HEK293 (cell line): ENCODE results near the gene TMEM141.

Experiments
- CTCF ChIA-PET: fragments of 350-600 bp; formaldehyde crosslinking; extraction: SDS; loops from one replicate; lab custom pipeline; 2021; ENCODE audit warnings: antibody characterized with exemption; lab: Yijun Ruan, JAX
- POLR2A ChIA-PET: fragments of 300-600 bp; formaldehyde crosslinking; extraction: SDS; loops from one replicate; lab custom pipeline; 2020; ENCODE audit warnings: antibody characterized with exemption, inconsistent platforms; lab: Yijun Ruan, JAX
- H3K27ac ChIP-seq: fragments of 200-500 bp; sonication (Bioruptor generic); 2 replicates; pipeline ENCODE4 v1.5.1; 2014; ENCODE audit warnings: low read depth, low read length, control low read depth, inconsistent platforms; ENCODE audit errors: extremely low read depth
- H3K36me3 ChIP-seq, 2 experiments: fragments of 200-500 bp in 1 of 2; sonication (Bioruptor generic) in 1 of 2; 1 replicate in 1 of 2; 2 replicates in 1 of 2; pipeline ENCODE4 v1.5.1; 2014 to 2017; ENCODE audit warnings: inconsistent platforms in 2 of 2, low read length in 2 of 2; ENCODE audit not compliant: control insufficient read depth in 2 of 2, insufficient read depth in 1 of 2
- H3K4me1 ChIP-seq: fragments of 200-500 bp; sonication (Bioruptor generic); 2 replicates; pipeline ENCODE4 v1.5.1; 2014; ENCODE audit warnings: mild to moderate bottlenecking, low read length, inconsistent platforms; ENCODE audit not compliant: control insufficient read depth, insufficient read depth
- H3K4me3 ChIP-seq: 2 replicates; pipeline ENCODE4 v1.5.1; 2011; ENCODE audit warnings: low read depth, mild to moderate bottlenecking, control low read depth, low read length, moderate library complexity
- H3K9me3 ChIP-seq: fragments of 200-500 bp; sonication (Bioruptor generic); 2 replicates; pipeline ENCODE4 v1.5.1; 2014; ENCODE audit warnings: low read depth, low read length, inconsistent platforms; ENCODE audit not compliant: control insufficient read depth, insufficient read depth
- ATF2 ChIP-seq: fragments of 450-650 bp; formaldehyde crosslinking; IDR thresholded peaks from 2 replicates; pipeline ENCODE4 v1.5.1; 2016; ENCODE audit warnings: missing biosample characterization, missing genetic modification characterization, low read depth
- HIC1 ChIP-seq: fragments of 450-650 bp; formaldehyde crosslinking; IDR thresholded peaks from 2 replicates; pipeline ENCODE4 v1.5.1; 2016; ENCODE audit warnings: missing biosample characterization, missing genetic modification characterization
- HOXD13 ChIP-seq: sonication (generic); formaldehyde crosslinking; IDR thresholded peaks from 2 replicates; pipeline ENCODE4 v1.8.0; 2022; ENCODE audit warnings: missing genetic modification reagents, borderline replicate concordance
- INSM2 ChIP-seq: fragments of 450-650 bp; formaldehyde crosslinking; IDR thresholded peaks from 2 replicates; pipeline ENCODE4 v1.5.1; 2016; ENCODE audit warnings: missing biosample characterization, missing genetic modification characterization
- KLF1 ChIP-seq: fragments of 450-650 bp; formaldehyde crosslinking; IDR thresholded peaks from 2 replicates; pipeline ENCODE4 v1.5.1; 2016; ENCODE audit warnings: missing biosample characterization, missing genetic modification characterization
- KLF10 ChIP-seq: fragments of 450-650 bp; IDR thresholded peaks from 2 replicates; pipeline ENCODE4 v1.5.1; 2018; ENCODE audit warnings: missing biosample characterization, mild to moderate bottlenecking, missing genetic modification characterization
- KLF7 ChIP-seq: fragments of 450-650 bp; formaldehyde crosslinking; IDR thresholded peaks from 2 replicates; pipeline ENCODE4 v1.5.1; 2016; ENCODE audit warnings: missing biosample characterization, missing genetic modification characterization, borderline replicate concordance
- KLF8 ChIP-seq: fragments of 450-650 bp; formaldehyde crosslinking; IDR thresholded peaks from 2 replicates; pipeline ENCODE4 v1.5.1; 2016; ENCODE audit warnings: missing biosample characterization, missing genetic modification characterization
- KLF9 ChIP-seq: fragments of 450-650 bp; formaldehyde crosslinking; IDR thresholded peaks from 2 replicates; pipeline ENCODE4 v1.5.1; 2016; ENCODE audit warnings: missing biosample characterization, missing genetic modification characterization, low read depth
- MZF1 ChIP-seq: fragments of 450-650 bp; formaldehyde crosslinking; IDR thresholded peaks from 2 replicates; pipeline ENCODE4 v1.5.1; 2017; ENCODE audit warnings: missing biosample characterization, missing genetic modification characterization, borderline replicate concordance
- SP2 ChIP-seq: fragments of 450-650 bp; formaldehyde crosslinking; IDR thresholded peaks from 2 replicates; pipeline ENCODE4 v1.5.1; 2016; ENCODE audit warnings: missing biosample characterization, missing genetic modification characterization
- ZFHX2 ChIP-seq: fragments of 450-650 bp; formaldehyde crosslinking; conservative IDR thresholded peaks from 2 replicates; pipeline ENCODE4 v1.5.1; 2016; ENCODE audit warnings: missing biosample characterization, missing genetic modification characterization
- ZIC2 ChIP-seq: fragments of 450-650 bp; formaldehyde crosslinking; IDR thresholded peaks from 2 replicates; pipeline ENCODE4 v1.5.1; 2016; ENCODE audit warnings: missing biosample characterization, missing genetic modification characterization
- ZNF112 ChIP-seq: fragments of 450-650 bp; formaldehyde crosslinking; IDR thresholded peaks from 2 replicates; pipeline ENCODE4 v1.5.0; 2017; ENCODE audit warnings: missing biosample characterization, missing genetic modification characterization
- ZNF169 ChIP-seq: fragments of 450-650 bp; formaldehyde crosslinking; IDR thresholded peaks from 2 replicates; pipeline ENCODE4 v1.5.1; 2016; ENCODE audit warnings: missing biosample characterization, missing genetic modification characterization
- ZNF366 ChIP-seq: fragments of 450-650 bp; formaldehyde crosslinking; conservative IDR thresholded peaks from 2 replicates; pipeline ENCODE4 v1.5.1; 2016; ENCODE audit warnings: missing biosample characterization, missing genetic modification characterization
- ZNF501 ChIP-seq: fragments of 450-650 bp; formaldehyde crosslinking; IDR thresholded peaks from 2 replicates; pipeline ENCODE4 v1.5.1; 2016; ENCODE audit warnings: missing biosample characterization, missing genetic modification characterization
- ZNF580 ChIP-seq: fragments of 450-650 bp; formaldehyde crosslinking; IDR thresholded peaks from 2 replicates; pipeline ENCODE4 v1.5.1; 2016; ENCODE audit warnings: missing biosample characterization, missing genetic modification characterization
- ZNF610 ChIP-seq: fragments of 450-650 bp; formaldehyde crosslinking; IDR thresholded peaks from 2 replicates; pipeline ENCODE4 v1.5.1; 2016; ENCODE audit warnings: missing biosample characterization, missing genetic modification characterization, borderline replicate concordance
- ZNF654 ChIP-seq: fragments of 450-650 bp; formaldehyde crosslinking; IDR thresholded peaks from 2 replicates; pipeline ENCODE4 v1.5.1; 2016; ENCODE audit warnings: low read depth, missing biosample characterization, missing genetic modification characterization
- ZNF704 ChIP-seq: fragments of 450-650 bp; formaldehyde crosslinking; IDR thresholded peaks from 2 replicates; pipeline ENCODE4 v1.5.1; 2016; ENCODE audit warnings: missing biosample characterization, missing genetic modification characterization
- ZNF76 ChIP-seq: fragments of 450-650 bp; formaldehyde crosslinking; IDR thresholded peaks from 2 replicates; pipeline ENCODE4; 2016; ENCODE audit warnings: low read depth, missing biosample characterization, missing genetic modification characterization, borderline replicate concordance
- ZSCAN30 ChIP-seq: fragments of 450-650 bp; IDR thresholded peaks from 2 replicates; pipeline ENCODE4 v1.5.1; 2018; ENCODE audit warnings: missing biosample characterization, mild to moderate bottlenecking, missing genetic modification characterization, moderate library complexity

The TMEM141 gene

GRCh38 chr9:136792321-136793085 is 1.4 kb downstream of the TMEM141 start:
- peaks cover 10% of the 10 kb centered on the region for H3K4me1 ChIP-seq
- H3K36me3 ChIP-seq, result peaks cover 0 to 21% of the 10 kb centered on the region in 2 experiments; a peak in 1 of 3 replicates
- TF ChIP-seq HIC1 (tag by site-specific recombination) (0 out of 2 replicates have a peak, but pooled peaks have one; percentile 19), ZNF654 (tag by site-specific recombination) (no peak), SP2 (tag by site-specific recombination) (peak; percentile 44)
- H3K4me3 ChIP-seq, result no peak overlapping the region
- POLR2A ChIA-PET, result interaction anchor here (0.9 to 2.6 kb wide), 5 partner anchors 9 to 448 kb away, joined by 3 to 8 read pairs (median 4); partner anchors contain the start of gene TUBB4B
- H3K27ac ChIP-seq, result no peak overlapping the region
- H3K9me3 ChIP-seq, result no peaks in the 10 kb centered on the region
- CTCF ChIA-PET, result interaction anchor here (0.6 to 3.0 kb wide), 20 partner anchors 9 to 278 kb away, joined by 3 to 18 read pairs (median 4); partner anchors contain the start of genes AJM1, LCN8, RABL6 and SAPCD2

GRCh38 chr9:136793086-136793946 is 2.2 kb downstream of the TMEM141 start:
- Histone ChIP-seq H3K4me1 (peaks cover 10% of the 10 kb centered on the region), H3K36me3 (peaks cover 0 to 21% of the 10 kb centered on the region in 2 experiments; a peak in 1 of 3 replicates), H3K9me3 (no peaks in the 10 kb centered on the region), H3K4me3 (no peak overlapping the region), H3K27ac (no peak overlapping the region)
- ChIA-PET POLR2A (interaction anchor here (0.6 to 2.6 kb wide), 7 partner anchors 13 to 236 kb away, joined by 3 to 6 read pairs (median 4); partner anchors contain the start of genes RABL6 and TRAF2), CTCF (interaction anchor here (0.8 to 3.0 kb wide), 16 partner anchors 7 to 277 kb away, joined by 3 to 18 read pairs (median 6); partner anchors contain the start of genes AJM1, LCN8, RABL6 and SAPCD2)
- TF ChIP-seq ZNF76 (tag by site-specific recombination), result no peak
- peak; percentile 77 for TF ChIP-seq SP2 (tag by site-specific recombination)
- TF ChIP-seq ATF2 (tag by site-specific recombination), result no peak
- TF ChIP-seq KLF1 (tag by site-specific recombination), result peak; percentile 41
- TF ChIP-seq ZNF112 (tag by site-specific recombination), result no peak
- TF ChIP-seq KLF8, result no peak
- no peak for TF ChIP-seq ZNF580 (tag by site-specific recombination)
- no peak for TF ChIP-seq INSM2
- TF ChIP-seq ZIC2 (tag by site-specific recombination), result no peak
- TF ChIP-seq MZF1, result no peak
- no peak for TF ChIP-seq HOXD13 (CRISPR knock-in tag)
- TF ChIP-seq ZNF169, result no peak
- TF ChIP-seq ZSCAN30 (tag by site-specific recombination), result no peak
- TF ChIP-seq KLF9, result peak; percentile 82
- no peak for TF ChIP-seq ZNF366 (tag by site-specific recombination)
- no peak for TF ChIP-seq KLF7
- TF ChIP-seq ZNF501, result no peak
- no peak for TF ChIP-seq ZNF704
- no peak for TF ChIP-seq ZNF610 (tag by site-specific recombination)
- TF ChIP-seq ZFHX2 (tag by site-specific recombination), result peak; percentile 51; the same call in 1 of the 2 replicates
- TF ChIP-seq KLF10 (tag by site-specific recombination), result peak; percentile 88
